Fibroblast of villous mesenchyme (primary cell): ENCODE results near the gene DAB2. TPM values are rescaled to one million over a fixed set of nuclear protein-coding genes. Genes with fewer than 3 reads are reported as not detected.

Experiments used
- DNase-seq: peaks from one replicate; pipeline ENCODE4 v3.0.0-alpha.2; 2010; ENCODE audit warnings: low read depth
- H3K4me3 ChIP-seq: 2 replicates; pipeline ENCODE4 v1.5.1; 2011; ENCODE audit warnings: low read depth, mild to moderate bottlenecking, low read length
- CTCF ChIP-seq: IDR thresholded peaks from 2 replicates; pipeline ENCODE4 v1.5.1; 2012; ENCODE audit warnings: low read depth, mild to moderate bottlenecking, low read length; ENCODE audit not compliant: insufficient read depth
- total RNA-seq: library from RNA; depleted of rRNA; stranded (reverse); fragments of >200 nt; gene quantifications from 2 replicates; pipeline ENCODE4 v1.2.3, GENCODE V29; 2012

DAB2 gene
- total RNA-seq, 1 donor, result 332 TPM

- no peak overlapping the region for H3K4me3 ChIP-seq
- DNase-seq, result no peak
- TF ChIP-seq CTCF, result no peak
Measured at GRCh38 chr5:39367711-39368110, 57.1 kb downstream of the DAB2 start.

- no peak within 1 kb of the TSS for H3K4me3 ChIP-seq
- no peak for TF ChIP-seq CTCF
- DNase-seq, result no peak
Measured at GRCh38 chr5:39364367-39364766, 60.4 kb downstream of the DAB2 start, which contains the start of gene C9. TSS of gene C9 (minus strand) at chr5:39364495. CDS start at chr5:39364464, 31 bp downstream.

GRCh38 chr5:39363217-39363616 lies 61.6 kb downstream of the DAB2 start:
- DNase-seq, result no peak
- no peak overlapping the region for H3K4me3 ChIP-seq
- no peak for TF ChIP-seq CTCF

GRCh38 chr5:39362646-39363045 lies 62.1 kb downstream of the DAB2 start:
- TF ChIP-seq CTCF, result no peak
- H3K4me3 ChIP-seq, result no peak overlapping the region
- DNase-seq, result no peak

- no peak for DNase-seq
- no peak for TF ChIP-seq CTCF
- H3K4me3 ChIP-seq, result no peak overlapping the region
Measured at GRCh38 chr5:39361306-39361705, 63.5 kb downstream of the DAB2 start.

- no peak overlapping the region for H3K4me3 ChIP-seq
- TF ChIP-seq CTCF, result no peak
- no peak for DNase-seq
Measured at GRCh38 chr5:39360471-39361111, 64.2 kb downstream of the DAB2 start.

GRCh38 chr5:39356263-39356662 lies 68.5 kb downstream of the DAB2 start:
- no peak for TF ChIP-seq CTCF
- H3K4me3 ChIP-seq, result no peak overlapping the region

More at GRCh38 chr5:39356263-39356662, 68.5 kb downstream of the DAB2 start:
- DNase-seq, result no peak
